ENCODE data around the gene PDE11A. TPM values are rescaled to one million over a fixed set of nuclear protein-coding genes. Genes with fewer than 3 reads are reported as not detected.

PDE11A gene
- total and polyA plus RNA-seq, 8 donors: 0.28 to 5.0 (median 1.7) TPM

DNA sequence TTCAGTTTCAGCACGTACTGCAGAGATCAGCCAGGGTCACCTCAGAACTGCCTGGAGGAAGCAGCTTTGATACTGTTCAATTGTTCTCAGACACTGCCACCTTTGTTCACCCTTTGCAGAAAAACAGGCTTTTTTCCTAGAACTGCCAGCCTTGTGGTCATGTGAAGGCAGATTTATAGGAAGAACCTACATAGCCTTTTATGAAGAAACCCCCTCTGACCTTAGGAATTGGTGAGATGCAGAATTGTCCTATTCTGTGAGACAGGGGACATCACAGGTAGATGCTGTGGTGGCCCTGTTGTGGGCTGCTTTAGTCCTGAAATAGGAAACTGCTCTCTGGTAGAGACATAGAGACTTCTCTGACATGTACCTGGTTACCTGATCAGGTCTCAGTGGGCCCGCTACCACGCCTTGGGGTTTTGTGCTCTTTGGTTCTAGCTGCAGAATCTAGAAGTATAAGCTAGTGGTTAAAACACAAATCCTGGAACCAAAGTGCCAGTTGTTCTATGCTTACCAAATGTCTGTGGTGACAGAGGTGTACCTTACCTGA, 473.4 kb downstream of the PDE11A start:
- peak; percentile 38 to 73 (median 72) for ATAC-seq
- no peaks in the 10 kb centered on the region for H3K9me3 ChIP-seq
- peak overlapping the region in 1 of 4 donors; percentile 46 for H3K27ac ChIP-seq
- no peak for DNase-seq
- no peak for FAIRE-seq
- 65 to 69% methylated on average over 3 of the region's 3 CpGs for WGBS, 2 donors
- H3K4me1 ChIP-seq: peaks cover 0 to 3% (median 0%) of the 10 kb centered on the region in 3 donors
- H3K4me3 ChIP-seq: no peak overlapping the region
- H3K27me3 ChIP-seq: no peaks in the 10 kb centered on the region
- intact Hi-C loops (cut with DNase I): no loop called here
- H3K36me3 ChIP-seq: no peaks in the 10 kb centered on the region
- TF ChIP-seq, protein P1, sequence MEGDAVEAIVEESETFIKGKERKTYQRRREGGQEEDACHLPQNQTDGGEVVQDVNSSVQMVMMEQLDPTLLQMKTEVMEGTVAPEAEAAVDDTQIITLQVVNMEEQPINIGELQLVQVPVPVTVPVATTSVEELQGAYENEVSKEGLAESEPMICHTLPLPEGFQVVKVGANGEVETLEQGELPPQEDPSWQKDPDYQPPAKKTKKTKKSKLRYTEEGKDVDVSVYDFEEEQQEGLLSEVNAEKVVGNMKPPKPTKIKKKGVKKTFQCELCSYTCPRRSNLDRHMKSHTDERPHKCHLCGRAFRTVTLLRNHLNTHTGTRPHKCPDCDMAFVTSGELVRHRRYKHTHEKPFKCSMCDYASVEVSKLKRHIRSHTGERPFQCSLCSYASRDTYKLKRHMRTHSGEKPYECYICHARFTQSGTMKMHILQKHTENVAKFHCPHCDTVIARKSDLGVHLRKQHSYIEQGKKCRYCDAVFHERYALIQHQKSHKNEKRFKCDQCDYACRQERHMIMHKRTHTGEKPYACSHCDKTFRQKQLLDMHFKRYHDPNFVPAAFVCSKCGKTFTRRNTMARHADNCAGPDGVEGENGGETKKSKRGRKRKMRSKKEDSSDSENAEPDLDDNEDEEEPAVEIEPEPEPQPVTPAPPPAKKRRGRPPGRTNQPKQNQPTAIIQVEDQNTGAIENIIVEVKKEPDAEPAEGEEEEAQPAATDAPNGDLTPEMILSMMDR (IDR thresholded peaks at IDR 0.05): no peak

DNA sequence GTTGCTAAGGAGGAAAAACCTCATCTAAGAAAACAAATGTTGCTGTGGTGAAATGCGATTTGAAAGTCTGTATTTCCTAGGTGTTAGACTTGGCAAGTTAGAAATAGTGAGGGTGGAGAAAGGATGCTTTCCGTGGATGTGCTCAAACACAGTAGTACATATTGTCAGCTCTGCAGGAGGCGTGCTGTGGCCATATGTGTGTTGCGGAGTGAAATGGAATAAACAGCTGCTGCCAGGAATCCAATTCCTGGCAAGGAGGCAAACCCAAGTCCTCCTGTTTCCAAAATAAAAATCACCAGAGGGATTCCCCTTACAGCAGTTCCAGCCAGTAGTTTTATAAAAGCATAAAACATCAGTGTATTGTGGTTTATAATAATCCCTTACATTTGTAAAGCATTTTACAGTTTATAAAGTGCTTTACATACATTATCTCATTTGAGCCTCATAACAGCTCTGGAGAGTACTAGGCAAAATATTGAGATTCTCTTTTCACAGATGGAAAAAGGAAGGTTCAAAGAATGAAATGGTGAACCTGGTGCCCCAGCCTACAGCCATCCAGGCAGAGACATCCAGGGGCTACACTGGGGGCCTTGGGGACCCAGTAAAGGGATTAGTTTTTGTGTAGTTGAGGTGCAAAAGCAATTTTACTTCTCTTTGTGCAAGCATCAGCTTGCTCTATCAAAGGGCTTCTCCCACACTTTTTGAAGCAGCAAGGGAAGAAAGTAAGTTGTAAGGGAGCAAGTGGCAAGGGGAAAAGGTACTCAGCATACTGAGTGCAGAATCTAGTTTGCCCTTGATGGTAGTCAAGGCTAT, 474.0 kb downstream of the PDE11A start:
- H3K9me3 ChIP-seq: no peaks in the 10 kb centered on the region
- no peak for DNase-seq

DNA sequence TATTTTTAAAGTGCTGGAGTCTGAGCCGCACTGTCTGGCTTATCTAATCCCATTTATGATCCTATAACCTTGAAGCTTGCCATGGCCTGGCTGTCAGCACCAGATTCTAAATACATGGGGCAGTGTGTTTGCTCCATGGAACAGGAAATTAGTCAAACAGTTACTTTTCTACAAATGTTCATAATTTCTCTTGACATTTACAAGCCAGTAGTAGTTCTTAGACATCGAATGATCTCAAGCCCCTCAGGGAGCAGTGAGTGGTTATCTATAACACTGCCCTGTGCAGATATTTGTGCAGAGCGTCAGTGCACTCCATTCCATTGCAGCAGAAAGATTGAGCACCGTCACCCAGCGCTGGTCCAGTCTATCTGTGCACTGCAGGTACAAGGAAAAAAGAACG, 474.8 kb downstream of the PDE11A start:
- no peaks in the 10 kb centered on the region for H3K27me3 ChIP-seq
- H3K4me1 ChIP-seq: peaks cover 0 to 3% (median 0%) of the 10 kb centered on the region in 3 donors
- H3K36me3 ChIP-seq: no peaks in the 10 kb centered on the region
- intact Hi-C loops (cut with DNase I): no loop called here
- TF ChIP-seq, protein P1 (IDR thresholded peaks at IDR 0.05): no peak
- 28 to 30% methylated on average over 6 of the region's 6 CpGs for WGBS, 2 donors
- no peak for FAIRE-seq
- ATAC-seq: peak in 3 of 4 donors; percentile 39 to 66 (median 48)
- H3K9me3 ChIP-seq: no peaks in the 10 kb centered on the region
- no peak for DNase-seq
- peak overlapping the region in 2 of 4 donors; percentile 2 to 46 for H3K27ac ChIP-seq
- H3K4me3 ChIP-seq: no peak overlapping the region

More for the DNA sequence above, 474.0 kb downstream of the PDE11A start:
- FAIRE-seq (no peak), ATAC-seq (peak in 3 of 4 donors; percentile 59 to 61 (median 61))
- peaks cover 0 to 3% (median 0%) of the 10 kb centered on the region in 3 donors for H3K4me1 ChIP-seq
- H3K4me3 ChIP-seq: no peak overlapping the region
- TF ChIP-seq, protein P1 (IDR thresholded peaks at IDR 0.05): no peak
- no peaks in the 10 kb centered on the region for H3K27me3 ChIP-seq
- intact Hi-C loops (cut with DNase I): no loop called here
- WGBS, 2 donors: 43 to 46% methylated on average over 4 of the region's 4 CpGs
- H3K27ac ChIP-seq: peak overlapping the region in 2 of 4 donors; percentile 2 to 46
- H3K36me3 ChIP-seq: no peaks in the 10 kb centered on the region

DNA sequence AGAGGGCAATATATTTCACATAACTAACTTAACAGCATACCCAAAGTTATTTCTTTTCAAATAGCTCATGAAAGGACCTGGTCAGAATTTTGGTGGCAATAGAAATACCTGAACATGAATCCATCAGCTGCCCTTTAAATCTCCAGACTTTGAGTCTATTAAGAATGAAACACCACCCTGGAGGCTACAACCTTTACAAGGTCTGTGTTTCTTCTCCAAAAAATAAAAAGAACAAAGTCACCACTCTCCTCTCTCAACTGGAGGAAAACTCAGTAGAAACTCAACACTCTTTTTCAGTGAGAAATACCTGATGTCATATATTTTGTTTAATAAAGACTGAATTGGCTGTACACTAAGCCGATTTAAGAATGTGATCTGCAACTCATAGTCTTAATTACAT, 475.7 kb downstream of the PDE11A start:
- WGBS, 2 donors: 34 to 44% methylated on average over 1 of the region's 1 CpG
- H3K27me3 ChIP-seq: no peaks in the 10 kb centered on the region
- no peaks in the 10 kb centered on the region for H3K36me3 ChIP-seq
- ATAC-seq (no peak), FAIRE-seq (no peak), DNase-seq (no peak)
- H3K4me3 ChIP-seq: no peak overlapping the region
- no peak overlapping the region for H3K27ac ChIP-seq
- intact Hi-C loops (cut with DNase I): no loop called here
- H3K9me3 ChIP-seq: no peaks in the 10 kb centered on the region
- TF ChIP-seq, protein P1 (IDR thresholded peaks at IDR 0.05): no peak
- peaks cover 0 to 3% (median 0%) of the 10 kb centered on the region in 3 donors for H3K4me1 ChIP-seq

Measured in pancreas (tissue), 10 donors.